ENCODE measurements around the gene UBAP1.
"Not testable (repeated sequence)": the region's sequence is repeated elsewhere in the genome, so short reads cannot be mapped to it uniquely, and the experiment has no call there.

Gene UBAP1

DNA sequence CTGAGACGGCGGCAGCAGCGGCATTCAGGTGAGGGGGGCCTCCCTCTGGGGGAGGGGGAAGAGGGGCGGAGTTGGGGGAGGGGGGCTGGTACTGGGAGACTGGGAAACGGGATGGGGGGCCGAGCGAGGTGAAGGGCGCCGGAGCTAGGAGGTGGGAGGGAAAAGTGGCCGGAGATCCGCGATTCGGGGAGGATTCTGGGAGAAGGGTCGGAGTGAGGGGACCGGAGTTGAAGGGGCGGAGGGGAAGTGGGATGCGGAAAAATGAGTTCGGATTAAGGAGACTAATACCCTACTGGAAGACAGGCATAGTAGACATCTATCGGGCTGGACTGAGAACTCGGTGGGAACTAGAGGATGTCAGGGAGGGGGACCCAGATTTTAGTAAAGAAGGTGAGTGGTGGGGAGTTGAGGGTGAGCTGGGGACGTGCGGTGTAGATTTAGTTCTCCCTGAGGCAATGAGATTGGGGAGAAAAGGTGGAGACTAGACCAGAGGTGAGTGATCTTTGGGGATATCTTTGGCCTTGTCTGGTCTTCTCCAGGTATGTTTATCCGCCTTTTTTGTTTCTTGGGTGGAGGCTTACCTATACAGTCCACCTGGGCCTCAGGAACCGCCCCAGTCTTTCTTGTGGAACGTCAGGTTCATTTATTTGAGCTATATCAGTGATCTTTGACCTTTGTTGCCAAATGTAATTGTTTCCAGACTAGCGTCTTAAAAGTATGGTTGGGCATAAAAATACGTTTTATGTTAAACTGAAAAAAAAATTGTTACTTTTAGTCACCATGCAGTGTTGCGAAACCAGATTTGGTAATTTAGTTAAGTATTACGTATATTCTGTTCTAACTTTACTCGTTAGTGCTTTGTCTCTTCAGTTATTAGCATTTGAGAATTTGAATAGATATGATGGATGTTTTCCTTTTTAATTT lies 632 bp downstream of the UBAP1 start:
- FAIRE-seq: no peak

DNA sequence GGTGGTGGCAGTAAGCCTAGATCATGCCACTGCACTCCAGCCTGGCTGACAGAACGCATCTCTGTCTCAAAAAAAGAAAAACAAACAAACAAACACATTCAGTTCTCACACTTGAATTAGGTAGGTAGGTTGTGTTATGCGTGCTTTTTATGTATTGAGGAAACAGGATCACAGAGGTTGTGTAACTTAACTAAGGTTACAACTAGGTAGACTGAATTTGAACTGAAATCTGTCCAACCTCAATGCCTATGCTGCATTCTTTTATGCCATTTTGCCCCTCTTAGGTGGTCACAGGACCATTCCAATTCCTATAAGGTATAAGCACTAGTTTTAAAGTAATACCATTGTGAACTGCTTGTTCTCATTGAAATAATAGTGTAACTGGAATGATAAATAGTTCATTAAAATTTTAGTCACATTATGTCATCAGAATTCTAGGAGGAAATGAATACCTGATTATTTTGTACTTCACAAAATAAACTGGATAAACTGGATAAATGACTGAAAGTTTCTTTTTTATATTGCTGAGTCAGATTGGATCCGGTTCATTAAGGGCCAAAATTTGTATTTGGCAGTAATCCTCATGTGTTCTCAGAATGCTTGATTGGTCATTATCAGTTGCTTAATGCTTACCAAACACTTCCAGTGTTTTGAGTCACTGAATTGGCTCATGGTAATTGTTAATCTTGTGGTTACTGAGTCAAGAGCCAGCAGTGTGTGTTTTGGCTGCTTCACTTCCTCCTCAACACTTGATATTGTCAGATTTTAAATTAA lies 7.1 kb downstream of the UBAP1 start:
- no peak for FAIRE-seq

DNA sequence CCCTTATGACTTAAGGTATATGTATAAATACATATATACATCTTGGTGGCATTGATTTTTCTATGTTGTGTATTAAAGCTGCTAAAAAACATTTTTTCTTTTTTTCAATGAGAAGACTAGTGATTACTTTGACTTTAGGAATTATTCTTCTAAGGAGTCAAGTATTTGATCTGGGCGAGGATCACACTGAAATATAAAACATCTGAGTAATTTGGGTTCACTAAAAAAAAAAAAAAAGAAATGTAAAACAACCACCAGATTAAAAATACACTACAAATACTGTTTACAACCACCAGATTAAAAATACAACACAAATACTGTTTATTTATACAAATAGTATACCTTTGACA lies 9.0 kb downstream of the UBAP1 start:
- peak; percentile 29 for FAIRE-seq

GRCh38 chr9:34190996-34191892 lies 12.4 kb downstream of the UBAP1 start:
- no peak for FAIRE-seq

- FAIRE-seq: no peak
These were observed 16.3 kb downstream of the UBAP1 start for GRCh38 chr9:34195143-34195542.

DNA sequence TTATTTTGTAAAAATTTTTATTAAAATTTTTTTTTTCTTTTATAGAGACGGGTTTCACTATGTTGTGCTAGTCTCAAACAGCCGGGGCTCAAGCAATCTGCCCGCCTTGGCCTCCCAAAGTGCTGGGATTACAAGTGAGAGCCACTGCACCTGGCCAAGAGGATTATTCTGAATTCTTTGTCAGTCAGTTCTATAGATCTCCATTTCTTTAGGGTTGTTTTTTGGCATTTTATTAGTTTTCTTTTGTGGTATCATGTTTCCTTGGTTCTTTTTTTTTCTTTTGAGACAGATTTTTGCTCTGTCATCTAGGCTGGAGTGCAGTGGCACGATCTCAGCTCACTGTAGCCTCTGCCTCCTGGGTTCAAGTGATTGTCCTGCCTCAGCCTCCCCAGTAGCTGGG lies 18.4 kb downstream of the UBAP1 start:
- FAIRE-seq: not testable (repeated sequence)

GRCh38 chr9:34197756-34198711 lies 19.2 kb downstream of the UBAP1 start:
- FAIRE-seq: no peak

GRCh38 chr9:34200092-34200491 lies 21.2 kb downstream of the UBAP1 start:
- no peak for FAIRE-seq

DNA sequence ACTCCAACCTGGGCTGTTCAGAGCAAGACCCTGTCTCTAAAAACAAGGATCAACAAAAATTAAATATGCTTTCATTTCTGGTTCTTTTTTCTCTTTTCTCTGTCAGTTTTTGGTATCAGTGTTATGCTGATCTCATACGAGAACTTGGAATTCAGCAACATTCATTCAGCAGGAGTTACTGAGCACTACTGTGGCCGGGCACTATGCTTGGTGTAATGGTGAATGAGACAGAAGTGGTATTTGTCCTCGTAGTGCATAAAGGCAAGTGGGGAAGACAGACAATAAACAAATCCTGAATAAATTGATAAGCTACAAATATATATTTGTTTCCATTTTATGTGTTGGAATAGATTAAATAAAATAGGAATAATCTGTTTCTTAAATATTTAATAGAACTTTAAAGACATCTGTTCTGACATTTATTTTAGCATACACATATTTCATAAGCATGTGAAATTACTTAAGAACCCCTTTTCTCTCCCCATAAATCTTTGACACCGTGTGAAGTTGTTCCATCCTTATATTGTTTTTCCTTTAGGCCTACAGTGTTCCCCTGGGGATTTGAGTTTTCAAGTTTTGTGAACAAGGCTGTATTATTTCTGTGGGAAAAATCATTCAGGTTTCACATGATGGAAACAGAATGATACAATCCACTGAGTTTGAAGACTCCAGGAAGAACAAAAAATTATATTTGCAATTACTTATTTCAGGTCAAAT lies 24.6 kb downstream of the UBAP1 start:
- FAIRE-seq: no peak

DNA sequence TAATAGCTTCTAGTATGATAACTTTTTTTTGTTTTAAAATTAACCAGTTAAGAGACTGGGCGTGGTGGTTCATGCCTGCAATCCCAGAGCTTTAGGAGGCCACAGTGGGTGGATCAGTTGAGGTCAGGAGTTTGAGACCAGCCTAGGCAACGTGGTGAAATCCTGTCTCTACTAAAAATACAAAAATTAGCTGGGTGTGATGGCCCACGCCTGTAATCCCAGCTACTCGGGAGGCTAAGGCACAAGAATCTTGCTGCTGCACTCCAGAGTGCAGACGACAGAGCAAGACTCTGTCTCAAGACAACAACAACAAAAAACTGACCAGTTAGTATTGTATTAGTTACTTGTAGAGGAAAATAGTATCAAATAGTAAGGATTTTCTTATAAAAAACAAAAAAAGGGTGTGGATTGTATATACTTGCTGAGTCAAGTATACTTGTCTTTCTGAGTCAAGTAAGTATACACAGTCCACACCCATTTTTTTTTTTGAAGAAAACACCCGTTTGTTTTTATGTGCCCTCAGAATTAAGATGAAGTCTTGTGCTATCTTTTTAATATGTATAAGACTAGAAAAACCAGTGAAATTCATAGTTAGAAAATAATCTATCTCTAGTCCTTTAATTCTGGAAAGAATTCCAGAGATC lies 25.3 kb downstream of the UBAP1 start:
- no peak for FAIRE-seq

- FAIRE-seq: no peak
These were observed 26.3 kb downstream of the UBAP1 start for GRCh38 chr9:34205102-34205501.

- no peak for FAIRE-seq
These were observed 27.7 kb downstream of the UBAP1 start for GRCh38 chr9:34206561-34206960.

- FAIRE-seq: no peak
These were observed 32.6 kb downstream of the UBAP1 start for GRCh38 chr9:34211395-34211794.

DNA sequence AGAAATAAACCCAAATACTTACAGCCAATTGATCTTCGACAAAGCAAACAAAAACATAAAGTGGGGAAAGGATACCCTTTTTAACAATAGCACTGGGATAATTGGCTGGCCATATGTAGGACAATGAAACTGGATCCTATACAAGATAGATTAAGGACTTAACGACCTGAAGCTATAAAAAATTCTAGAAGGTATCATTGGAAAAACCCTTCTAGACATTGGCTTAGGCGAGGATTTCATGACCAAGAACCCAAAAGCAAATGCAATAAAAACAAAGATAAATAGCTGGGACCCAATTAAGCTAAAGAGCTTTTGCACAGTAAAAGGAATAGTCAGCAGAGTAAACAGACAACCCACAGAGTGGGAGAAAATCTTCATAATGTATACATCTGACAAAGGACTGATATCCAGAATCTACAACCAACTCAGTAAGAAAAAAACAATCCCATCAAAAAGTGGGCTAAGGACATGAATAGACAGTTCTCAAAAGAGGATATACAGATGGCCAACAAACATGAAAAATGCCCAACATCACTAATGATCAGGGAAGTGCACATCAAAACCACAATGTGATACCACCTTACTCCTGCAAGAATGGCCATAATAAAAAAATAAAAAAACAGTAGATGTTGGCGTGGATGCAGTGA lies 35.6 kb downstream of the UBAP1 start:
- FAIRE-seq: not testable (repeated sequence)

- no peak for FAIRE-seq
These were observed 37.5 kb downstream of the UBAP1 start for GRCh38 chr9:34216325-34216724.

GRCh38 chr9:34217015-34217414 lies 38.2 kb downstream of the UBAP1 start:
- FAIRE-seq: not testable (repeated sequence)

DNA sequence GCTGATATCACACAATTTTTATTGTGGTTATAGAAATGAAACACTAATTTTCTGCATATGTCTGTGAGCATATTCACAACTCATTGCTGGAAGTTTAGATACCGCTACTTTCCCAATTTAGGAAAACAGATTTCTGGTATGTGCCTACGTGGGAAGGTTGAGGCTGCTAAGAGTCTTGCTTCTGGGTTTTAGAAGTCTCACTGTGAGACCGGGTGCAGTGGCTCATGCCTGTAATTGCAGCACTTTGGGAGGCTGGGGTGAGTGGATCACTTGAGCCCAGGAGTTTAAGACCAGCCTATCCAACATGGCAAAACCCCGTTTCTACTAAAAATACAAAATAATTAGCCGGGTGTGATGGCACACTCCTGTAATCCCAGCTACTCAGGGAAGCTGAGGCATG lies 39.6 kb downstream of the UBAP1 start:
- no peak for FAIRE-seq

GRCh38 chr9:34219421-34219820 lies 40.6 kb downstream of the UBAP1 start:
- no peak for FAIRE-seq

DNA sequence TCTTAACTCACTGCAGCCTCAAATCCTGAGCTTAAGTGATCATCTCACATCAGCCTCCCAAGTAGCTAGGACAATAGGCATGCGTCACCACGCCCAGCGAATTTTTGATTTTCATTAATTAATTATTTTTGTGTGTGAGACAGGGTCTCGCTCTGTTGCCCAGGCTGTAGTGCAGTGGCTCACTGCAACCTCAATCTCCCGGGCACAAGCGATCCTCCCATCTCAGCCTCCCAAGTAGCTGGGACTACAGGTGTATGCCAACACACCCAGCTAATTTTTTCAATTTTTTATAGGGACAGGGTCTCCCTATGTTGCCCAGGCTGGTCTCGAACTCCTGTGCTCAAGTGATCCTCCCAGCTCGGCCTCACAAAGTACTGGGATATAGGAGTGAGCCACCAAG lies 41.4 kb downstream of the UBAP1 start:
- FAIRE-seq: no peak

- FAIRE-seq: no peak
These were observed 45.5 kb downstream of the UBAP1 start for GRCh38 chr9:34224349-34224748.
